ENCODE measurements around the gene SYNGR1.

SYNGR1 gene

GRCh38 chr22:39349967-39350726, at the start of gene SYNGR1:
TSS of gene SYNGR1 (plus strand) at chr22:39349991. CDS start at chr22:39350011, 20 bp downstream.
- DNase-seq (ENCODE audit: low read depth, low spot score) = no peak

GRCh38 chr22:39300186-39300830, 49.5 kb upstream of the SYNGR1 start:
- no peak for DNase-seq (ENCODE audit: low read depth, low spot score)

DNA sequence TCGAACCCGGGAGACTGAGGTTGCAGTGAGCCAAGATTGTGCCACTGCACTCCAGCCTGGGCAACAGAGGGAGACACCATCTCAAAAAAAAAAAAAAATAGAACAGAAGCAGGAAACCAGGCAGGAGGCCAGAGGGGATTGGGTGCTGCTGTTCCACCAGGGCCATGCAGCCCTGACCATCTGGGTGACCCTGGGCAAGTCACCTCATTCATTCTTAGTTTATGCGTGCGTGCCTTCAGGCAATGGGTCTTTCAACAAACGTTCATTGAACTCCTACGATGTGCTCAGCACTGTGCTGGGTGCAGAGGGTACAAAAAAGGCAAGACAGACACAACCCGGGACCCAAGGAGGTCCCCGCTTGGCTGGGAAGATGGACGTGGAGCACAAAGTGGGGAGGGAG, 48.7 kb upstream of the SYNGR1 start:
- DNase-seq (ENCODE audit: low read depth, low spot score) = no peak

- DNase-seq (ENCODE audit: low read depth, low spot score) = no peak
Measured at GRCh38 chr22:39301926-39302325, 47.9 kb upstream of the SYNGR1 start.

DNA sequence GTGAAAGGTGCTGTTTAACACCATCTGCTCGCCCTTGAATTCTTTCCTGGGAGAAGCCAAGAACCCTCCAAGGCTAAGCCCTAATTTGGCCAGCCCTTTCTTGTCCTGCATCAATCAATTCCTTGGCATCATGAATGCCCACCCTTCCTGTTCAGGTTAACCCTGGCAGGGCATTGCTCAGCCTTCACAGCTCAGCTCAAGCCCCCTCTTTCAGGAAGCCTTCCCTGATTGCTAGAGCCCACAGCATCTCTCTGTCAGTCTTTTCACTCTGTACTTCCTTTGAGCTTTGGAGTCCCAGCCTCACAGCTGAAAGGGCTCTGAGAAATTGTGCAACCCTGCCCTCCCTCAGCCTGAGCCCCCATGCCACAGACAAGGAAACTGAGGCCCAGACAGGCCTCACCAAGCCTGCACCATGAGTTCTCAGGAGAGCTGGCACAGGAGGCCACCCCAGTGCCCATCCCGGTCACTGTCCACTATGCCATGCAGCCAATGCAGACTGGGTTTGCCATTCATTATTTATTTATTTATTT, 47.3 kb upstream of the SYNGR1 start:
- DNase-seq (ENCODE audit: low read depth, low spot score) = no peak

GRCh38 chr22:39303358-39303757, 46.4 kb upstream of the SYNGR1 start:
- DNase-seq (ENCODE audit: low read depth, low spot score) = no peak

DNA sequence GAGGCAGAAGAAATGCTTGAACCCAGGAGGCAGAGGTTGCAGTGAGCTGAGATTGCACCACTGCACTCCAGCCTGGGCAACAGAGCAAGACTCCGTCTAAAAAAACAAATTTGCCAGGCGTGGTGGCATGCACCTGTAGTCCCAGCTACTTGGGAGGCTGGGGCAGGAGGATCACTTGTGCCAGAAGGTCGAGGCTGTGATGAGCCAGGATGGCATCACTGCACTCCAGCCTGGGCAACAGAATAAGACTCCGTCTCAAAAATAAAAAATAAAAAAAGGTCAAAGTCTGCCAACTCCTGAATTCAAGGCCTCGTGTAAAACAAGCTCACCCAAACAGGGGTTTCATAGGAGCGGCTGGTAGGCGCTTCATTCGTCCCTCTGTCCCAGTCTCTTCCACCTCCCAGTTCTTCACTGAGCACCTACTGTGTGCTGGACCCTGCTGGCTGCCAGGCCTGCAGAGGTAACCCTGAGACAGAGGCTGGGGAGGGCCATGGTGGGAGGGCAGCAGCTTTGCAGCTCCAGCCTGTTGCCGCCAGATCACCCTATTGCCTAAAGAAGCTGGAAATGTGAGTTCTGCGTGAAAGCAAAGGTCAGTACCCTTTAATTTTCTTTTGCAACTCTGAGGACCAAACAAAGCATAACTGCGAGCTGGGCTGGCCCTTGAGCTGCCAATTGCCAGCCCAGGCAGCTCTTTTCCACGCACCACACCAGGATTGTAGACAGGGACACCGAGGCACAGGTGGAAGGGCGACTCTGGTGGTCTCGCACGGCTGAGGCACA, 45.7 kb upstream of the SYNGR1 start:
- no peak for DNase-seq (ENCODE audit: low read depth, low spot score)

GRCh38 chr22:39306456-39307361, 43.1 kb upstream of the SYNGR1 start:
- DNase-seq (ENCODE audit: low read depth, low spot score) = no peak

- DNase-seq (ENCODE audit: low read depth, low spot score) = no peak
Measured at GRCh38 chr22:39308614-39309363, 41.0 kb upstream of the SYNGR1 start.

DNA sequence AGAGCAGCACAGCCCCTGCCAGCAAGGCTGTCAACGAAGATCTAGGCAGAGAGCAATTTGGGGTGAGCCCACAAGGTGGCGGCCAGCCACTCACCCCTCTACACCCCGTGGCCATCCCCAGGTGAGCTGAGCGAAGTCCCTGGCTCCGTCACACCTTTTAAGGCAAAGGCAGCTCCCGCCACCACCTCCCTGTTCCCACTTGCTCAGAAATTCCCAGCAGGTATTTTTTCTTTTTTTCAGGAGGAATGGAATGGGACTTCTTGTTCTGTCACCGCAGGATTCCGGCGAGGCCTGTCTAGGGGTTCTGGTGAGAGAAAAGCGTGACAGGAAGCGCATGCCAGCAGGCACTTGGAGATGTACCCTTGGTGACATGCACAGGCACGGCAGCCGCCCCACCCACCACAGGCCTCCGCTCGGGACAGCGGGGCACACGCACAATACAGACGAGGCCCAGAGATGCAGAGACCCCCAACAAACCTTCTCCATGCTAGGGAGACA, 40.4 kb upstream of the SYNGR1 start:
- no peak for DNase-seq (ENCODE audit: low read depth, low spot score)

DNA sequence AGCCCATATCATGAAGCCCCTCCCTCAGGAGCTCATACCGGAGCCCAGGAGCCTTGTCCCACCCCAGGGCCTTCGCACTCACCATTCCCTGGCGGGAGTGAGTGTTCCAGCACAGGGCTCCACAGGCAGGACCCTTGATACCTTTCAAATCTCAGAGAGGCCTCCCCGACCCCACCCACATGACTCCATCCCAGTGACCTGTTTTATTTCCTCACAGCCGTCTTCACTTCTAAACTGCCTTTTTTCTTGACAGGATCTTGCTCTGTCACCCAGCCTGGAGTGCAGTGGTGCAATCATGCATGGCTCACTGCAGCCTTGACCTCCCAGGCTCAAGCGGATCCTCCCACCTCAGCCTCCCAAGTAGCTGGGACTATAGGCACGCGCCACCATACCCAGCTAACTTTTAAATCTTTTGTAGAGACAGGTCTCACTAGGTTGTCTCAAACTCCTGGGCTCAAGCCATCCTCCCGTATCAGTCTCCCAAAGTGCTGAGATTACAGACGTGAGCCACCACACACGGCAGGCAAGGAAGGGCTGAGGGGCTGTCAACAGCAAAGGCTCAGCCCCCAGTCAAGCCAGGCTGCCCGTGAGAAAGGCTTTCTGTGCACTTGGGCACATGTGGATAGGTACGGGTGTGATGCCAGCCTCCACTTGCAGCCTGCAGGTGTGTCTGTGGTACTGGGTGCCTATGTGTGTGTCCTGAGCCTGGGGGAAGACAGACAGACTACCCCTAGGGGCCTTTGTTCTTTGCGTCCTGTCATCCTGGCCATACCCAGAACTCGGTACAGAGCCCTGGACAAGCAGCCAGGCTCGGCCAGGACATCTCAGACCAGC, 39.7 kb upstream of the SYNGR1 start:
- no peak for DNase-seq (ENCODE audit: low read depth, low spot score)

DNA sequence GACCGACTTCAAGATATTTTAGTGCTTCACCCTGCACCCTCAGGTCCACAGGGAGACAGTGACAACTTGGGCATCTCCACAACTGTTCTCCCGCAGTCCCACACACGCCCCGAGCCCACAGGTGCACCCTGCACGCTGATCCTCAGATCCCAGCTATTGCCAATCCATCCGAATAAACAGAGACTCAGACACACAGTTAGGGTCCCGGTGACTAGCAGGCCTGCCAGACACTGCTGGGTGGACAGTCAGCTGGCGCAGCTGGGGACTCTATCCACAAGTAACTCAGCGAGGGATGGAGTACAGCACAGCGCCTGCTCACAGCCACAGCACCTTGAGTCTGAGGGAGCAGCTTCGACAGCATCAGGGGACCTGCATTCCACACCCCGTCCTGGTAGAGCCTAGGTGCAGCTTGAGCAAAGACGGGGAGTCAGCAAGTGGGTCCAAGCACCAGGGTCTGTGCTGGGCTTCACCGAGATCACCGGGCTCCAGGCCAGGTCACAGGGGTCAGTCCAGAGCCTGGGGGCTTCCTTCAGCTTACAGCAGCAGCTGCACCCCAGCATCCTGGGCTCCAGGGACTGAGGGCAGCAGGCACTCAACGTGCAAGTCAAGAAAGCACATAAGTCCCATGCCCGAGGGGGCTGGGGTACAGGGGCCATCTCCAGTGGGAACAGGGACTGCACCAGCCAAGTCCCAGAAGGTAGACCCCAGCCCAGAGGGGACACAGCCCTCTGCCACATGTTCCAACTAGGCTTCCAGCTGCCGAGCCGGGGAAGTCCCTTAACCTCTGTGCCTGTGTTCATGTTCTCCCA, 38.0 kb upstream of the SYNGR1 start:
- no peak for DNase-seq (ENCODE audit: low read depth, low spot score)

GRCh38 chr22:39312410-39312809, 37.4 kb upstream of the SYNGR1 start:
- DNase-seq (ENCODE audit: low read depth, low spot score) = no peak

- DNase-seq (ENCODE audit: low read depth, low spot score) = no peak
Measured at GRCh38 chr22:39313258-39314001, 36.4 kb upstream of the SYNGR1 start.

DNA sequence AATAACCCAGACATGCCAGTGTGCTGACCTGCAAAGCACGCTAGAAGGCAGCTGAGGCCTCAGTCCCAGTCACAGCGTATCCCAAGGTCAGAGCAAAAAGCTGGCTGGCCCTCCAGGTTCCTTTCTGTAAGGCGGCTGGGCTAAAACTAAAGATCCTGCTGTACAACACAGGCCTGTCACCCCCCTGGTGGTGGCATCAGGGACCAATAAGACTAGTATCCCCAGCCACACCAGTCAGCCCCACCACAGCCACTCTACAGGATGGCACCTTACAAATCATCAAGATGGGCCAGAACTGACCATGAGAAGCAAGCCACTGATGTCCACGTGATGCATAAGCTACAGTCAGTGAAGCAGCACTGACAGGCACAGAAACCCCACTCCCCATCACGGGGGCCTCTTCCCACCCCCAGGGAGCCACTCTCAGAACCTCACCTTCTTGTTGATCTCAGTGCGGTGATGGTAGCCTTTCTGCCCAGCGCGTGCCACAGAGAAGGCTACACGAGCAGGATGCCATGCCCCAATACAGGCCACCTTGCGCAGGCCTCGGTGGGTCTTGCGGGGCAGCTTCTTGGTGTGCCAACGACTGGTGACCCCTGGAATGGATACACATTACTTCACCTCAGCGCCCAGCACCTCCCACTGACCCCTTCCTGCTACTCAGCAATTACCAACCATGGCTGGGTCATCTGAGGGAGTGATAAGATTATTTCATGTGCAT, 35.4 kb upstream of the SYNGR1 start:
- DNase-seq (ENCODE audit: low read depth, low spot score) = no peak

DNA sequence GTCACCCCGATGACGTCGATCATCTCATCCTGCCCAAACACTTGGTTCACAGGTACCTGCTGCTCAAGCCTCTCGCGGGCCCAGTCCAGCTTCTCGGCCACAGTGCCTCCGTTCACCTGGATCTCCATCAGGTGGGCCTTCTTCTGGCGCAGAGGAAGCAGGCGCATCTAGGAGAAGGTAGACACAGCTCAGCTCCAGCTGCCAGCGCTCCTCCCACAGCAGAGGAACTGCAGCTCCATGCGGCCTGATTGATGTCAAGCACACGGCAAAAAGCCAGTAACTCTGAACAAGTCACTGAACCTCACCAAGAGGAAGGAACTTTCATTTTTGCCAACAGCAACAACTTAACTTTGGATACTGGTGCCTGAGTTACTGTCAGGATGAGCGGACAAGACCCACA, 34.4 kb upstream of the SYNGR1 start:
- no peak for DNase-seq (ENCODE audit: low read depth, low spot score)

- peak; percentile 65 for DNase-seq (ENCODE audit: low read depth, low spot score)
Measured at GRCh38 chr22:39316440-39317083, 33.2 kb upstream of the SYNGR1 start.
